Cardiac muscle cell (in vitro differentiated cells and primary cell): ENCODE measurements around the gene SGK1. TPM values are rescaled to one million over a fixed set of nuclear protein-coding genes. Genes with fewer than 3 reads are reported as not detected.
A peak's percentile ranks its signal among the peaks of the same experiment; 100 is the strongest.

Experiments used
- DNase-seq, 2 donors: peaks; one replicate each; pipeline versions ENCODE4 v3.0.0 to v3.0.0-alpha.2; 2010 to 2017; ENCODE audit warnings: low read depth in 1 of 2, low spot score in 1 of 2
- H3K27ac ChIP-seq: fragments of 200-600 bp; sonication (generic); 2 replicates; pipeline ENCODE4 v1.5.1; 2016
- H3K27me3 ChIP-seq: fragments of 200-600 bp; sonication (generic); 2 replicates; pipeline ENCODE4 v1.6.0; 2016; ENCODE audit warnings: control low read depth
- H3K36me3 ChIP-seq: fragments of 200-600 bp; sonication (generic); 2 replicates; pipeline ENCODE4 v1.5.1; 2016; ENCODE audit warnings: control low read depth
- H3K4me1 ChIP-seq: fragments of 200-600 bp; sonication (generic); 2 replicates; pipeline ENCODE4 v1.8.1; 2017; ENCODE audit warnings: low read depth, mild to moderate bottlenecking, mixed run types
- H3K4me3 ChIP-seq: fragments of 200-600 bp; sonication (generic); 2 replicates; pipeline ENCODE4 v1.5.1; 2016; ENCODE audit warnings: mild to moderate bottlenecking
- H3K9me3 ChIP-seq: fragments of 200-600 bp; sonication (generic); 2 replicates; pipeline ENCODE4 v1.5.1; 2017; ENCODE audit warnings: low read depth, mild to moderate bottlenecking, control low read depth
- CTCF ChIP-seq: IDR thresholded peaks from 2 replicates; pipeline ENCODE4 v1.5.1; 2012; ENCODE audit warnings: low read depth, mild to moderate bottlenecking, low read length
- polyA plus RNA-seq: library from polyadenylated mRNA; unstranded; fragments of >200 nt; fragmentation: Nextera tagmentation; extraction: Ambion mirVana; gene quantifications from 2 replicates; pipeline ENCODE4 v1.2.1, GENCODE V29; 2016
- total RNA-seq: library from RNA; depleted of rRNA; stranded (reverse); fragments of >200 nt; gene quantifications from 2 replicates; pipeline ENCODE4 v1.2.3, GENCODE V29; 2016

The SGK1 gene
- total and polyA plus RNA-seq, 2 experiments from 2014 or later = 5.3 to 7.7 TPM

GRCh38 chr6:134134654-134135053 lies 183.3 kb downstream of the SGK1 start:
- Histone ChIP-seq H3K27me3 (no peaks in the 10 kb centered on the region), H3K27ac (no peak overlapping the region)
- TF ChIP-seq CTCF = no peak

GRCh38 chr6:134132494-134133141 lies 185.3 kb downstream of the SGK1 start:
- H3K27ac ChIP-seq = no peak overlapping the region
- no peaks in the 10 kb centered on the region for H3K4me1 ChIP-seq
- H3K27me3 ChIP-seq = no peaks in the 10 kb centered on the region
- no peak overlapping the region for H3K4me3 ChIP-seq
- no peaks in the 10 kb centered on the region for H3K36me3 ChIP-seq
- H3K9me3 ChIP-seq = no peaks in the 10 kb centered on the region
- peak in 1 of 2 donors; percentile 22 for DNase-seq
- no peak for TF ChIP-seq CTCF

More at GRCh38 chr6:134134654-134135053, 183.3 kb downstream of the SGK1 start:
- Histone ChIP-seq H3K9me3 (no peaks in the 10 kb centered on the region), H3K4me1 (no peaks in the 10 kb centered on the region), H3K4me3 (no peak overlapping the region), H3K36me3 (no peaks in the 10 kb centered on the region)
- DNase-seq = no peak

- Histone ChIP-seq H3K4me1 (no peaks in the 10 kb centered on the region), H3K9me3 (no peaks in the 10 kb centered on the region), H3K4me3 (no peak overlapping the region), H3K36me3 (no peaks in the 10 kb centered on the region), H3K27ac (no peak overlapping the region), H3K27me3 (no peaks in the 10 kb centered on the region)
- TF ChIP-seq CTCF = no peak
- DNase-seq = no peak
Measured at GRCh38 chr6:134131530-134132139, 186.3 kb downstream of the SGK1 start.

- no peaks in the 10 kb centered on the region for H3K9me3 ChIP-seq
- no peak overlapping the region for H3K4me3 ChIP-seq
- H3K27ac ChIP-seq = no peak overlapping the region
- H3K4me1 ChIP-seq = no peaks in the 10 kb centered on the region
- TF ChIP-seq CTCF = no peak
- no peak for DNase-seq
- no peaks in the 10 kb centered on the region for H3K27me3 ChIP-seq
- H3K36me3 ChIP-seq = no peaks in the 10 kb centered on the region
Measured at GRCh38 chr6:134128146-134128545, 189.8 kb downstream of the SGK1 start.

- H3K4me1 ChIP-seq = no peaks in the 10 kb centered on the region
- no peaks in the 10 kb centered on the region for H3K36me3 ChIP-seq
- peak; percentile 65 to 92 for DNase-seq
- no peak overlapping the region for H3K27ac ChIP-seq
- H3K27me3 ChIP-seq = no peaks in the 10 kb centered on the region
- peak; percentile 44 for TF ChIP-seq CTCF
- H3K9me3 ChIP-seq = no peaks in the 10 kb centered on the region
- H3K4me3 ChIP-seq = no peak overlapping the region
Measured at GRCh38 chr6:134123666-134124208, 194.2 kb downstream of the SGK1 start.
